Measurements from ENCODE around the gene DNAAF8. TPM values are rescaled to one million over a fixed set of nuclear protein-coding genes. Genes with fewer than 3 reads are reported as not detected.
A peak's percentile ranks its signal among the peaks of the same experiment; 100 is the strongest.

DNAAF8 gene
- total and polyA plus RNA-seq, 2 of the 4 experiments (the other 2 are of a cell fraction), result 0.54 to 1.7 TPM

DNA sequence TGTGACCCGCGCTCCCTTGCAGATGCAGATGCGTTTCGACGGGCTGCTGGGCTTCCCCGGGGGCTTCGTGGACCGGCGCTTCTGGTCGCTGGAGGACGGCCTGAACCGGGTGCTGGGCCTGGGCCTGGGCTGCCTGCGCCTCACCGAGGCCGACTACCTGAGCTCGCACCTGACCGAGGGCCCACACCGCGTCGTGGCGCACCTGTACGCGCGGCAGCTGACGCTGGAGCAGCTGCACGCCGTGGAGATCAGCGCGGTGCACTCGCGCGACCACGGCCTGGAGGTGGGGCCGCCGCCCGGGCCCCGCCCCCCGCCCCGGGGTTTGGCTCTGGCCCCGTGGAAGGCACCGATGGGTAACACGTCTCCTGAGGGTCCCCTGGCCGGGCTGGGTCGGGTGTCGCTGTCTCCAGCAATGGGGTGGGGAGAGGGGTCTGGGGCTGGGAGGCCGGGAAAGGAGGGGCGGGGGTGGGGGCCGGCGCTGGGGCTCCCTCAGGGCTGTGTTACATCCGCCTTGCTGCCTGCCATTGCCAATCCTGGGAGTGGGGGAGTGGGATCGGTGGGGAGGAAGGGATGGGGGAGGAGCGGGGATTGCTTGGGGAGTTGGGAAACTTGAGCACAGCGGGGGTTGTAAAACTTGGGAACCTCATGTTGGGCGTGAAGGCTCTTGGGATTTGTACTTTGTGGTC, 40.2 kb upstream of the DNAAF8 start:
- H2BK20ac ChIP-seq (ENCODE audit: low read depth, low read length), result no peak overlapping the region
- H3K27me3 ChIP-seq (ENCODE audit: control insufficient read depth, insufficient read depth, low read length), result no peaks in the 10 kb centered on the region
- peak overlapping the region; percentile 89 for H3K4me3 ChIP-seq (ENCODE audit: insufficient read depth, low read depth, low read length)
- H3K9me1 ChIP-seq (ENCODE audit: insufficient read depth, low read length), result peaks cover 5% of the 10 kb centered on the region; the same call in 1 of the 2 replicates
- H3K4ac ChIP-seq (ENCODE audit: low read depth, low read length), result peak overlapping the region; percentile 85
- in situ Hi-C loops (cut with MboI; ENCODE audit: low sequenced_read_pairs) (no loop called here), intact Hi-C loops (cut with micrococcal nuclease) (loop anchor here (2.0 kb wide), 1 partner anchor 263 kb away; no protein-coding TSS in a partner anchor), dilution Hi-C loops (cut with HindIII; ENCODE audit: low sequenced_read_pairs, unreplicated experiment) (no loop called here)
- H3K23ac ChIP-seq (ENCODE audit: low read depth, low read length), result no peak overlapping the region
- no peak for TF ChIP-seq FOS (IDR thresholded peaks at IDR 0.05; ENCODE audit: low read depth, low read length)
- peak; percentile 61; the same call in 1 of the 2 replicates for TF ChIP-seq MAZ (IDR thresholded peaks at IDR 0.05; ENCODE audit: borderline replicate concordance, low read depth, low read length)
- peak; percentile 42; the same call in 1 of the 2 replicates for TF ChIP-seq MXI1 (IDR thresholded peaks at IDR 0.05; ENCODE audit: borderline replicate concordance, low read depth, low read length)
- 0 out of 2 replicates have a peak, but pooled peaks have one; percentile 1 for TF ChIP-seq CEBPB (IDR thresholded peaks at IDR 0.05; ENCODE audit: low read depth, low read length)
- no peak for TF ChIP-seq BHLHE40 (IDR thresholded peaks at IDR 0.05; ENCODE audit: low read depth, low read length)
- peak overlapping the region; percentile 96 for H2AK5ac ChIP-seq (ENCODE audit: low read depth, low read length)
- H3K56ac ChIP-seq (ENCODE audit: extremely low read depth, insufficient read depth, low read length), result no peak overlapping the region
- no peak overlapping the region for H2BK120ac ChIP-seq (ENCODE audit: low read depth, low read length)
- peaks cover 44% of the 10 kb centered on the region for H3K36me3 ChIP-seq (ENCODE audit: control insufficient read depth, insufficient read depth, low read length)
- 0% methylated on average over 35 of the region's 54 CpGs; no CpG with 5 or more reads in 1 of the 2 experiments for WGBS, 2 experiments (ENCODE audit: extremely low coverage in 2 of 2, insufficient read length in 1 of 2)
- no peaks in the 10 kb centered on the region for H3K9me3 ChIP-seq (ENCODE audit: control insufficient read depth, insufficient read depth, low read length)
- H4K8ac ChIP-seq (ENCODE audit: low read depth in 2 of 2, low read length in 2 of 2), result peak overlapping the region; percentile 76 to 92; a peak in 2 of 4 replicates
- H3K9ac ChIP-seq (ENCODE audit: low read depth, low read length), result peak overlapping the region; percentile 84
- H3K18ac ChIP-seq (ENCODE audit: low read depth, low read length), result no peak overlapping the region
- ChIA-PET POLR2A (ENCODE audit: unreplicated experiment) (no interaction called here), CTCF (interaction anchor here (0.9 kb wide), 1 partner anchor 12 kb away, joined by 3 read pairs; no protein-coding TSS in a partner anchor)
- peak overlapping the region; percentile 84 for H3K27ac ChIP-seq (ENCODE audit: insufficient read depth, low read length)
- no peak overlapping the region for H2BK15ac ChIP-seq (ENCODE audit: low read depth, low read length)
- BruUV-seq (replicated peaks), result no TSS peak
- DNase-seq (peak; percentile 38), ATAC-seq (ENCODE audit: low read depth) (peak; percentile 55)
- H3K4me2 ChIP-seq (ENCODE audit: low read depth, low read length), result peak overlapping the region; percentile 86
- H4K91ac ChIP-seq (ENCODE audit: insufficient read depth, low read depth, low read length), result no peak overlapping the region
- peak overlapping the region; percentile 26 for H2BK5ac ChIP-seq (ENCODE audit: low read depth, low read length, poor library complexity, severe bottlenecking)
- peak overlapping the region; percentile 96 for H2AFZ ChIP-seq (replicated peaks; ENCODE audit: low read length, poor library complexity)
- H4K20me1 ChIP-seq (ENCODE audit: insufficient read depth, low read length), result peaks cover 19% of the 10 kb centered on the region
- H3K79me1 ChIP-seq (ENCODE audit: low read depth in 1 of 2, low read length in 2 of 2), result peaks cover 0 to 26% of the 10 kb centered on the region in 2 experiments; a peak in 3 of 4 replicates
- H3K14ac ChIP-seq (replicated peaks; ENCODE audit: low read depth, low read length), result peak overlapping the region; percentile 77; the same call in 1 of the 2 replicates
- H3K4me1 ChIP-seq (ENCODE audit: control insufficient read depth, insufficient read depth, low read length), result peaks cover 7% of the 10 kb centered on the region
- H2AK9ac ChIP-seq (replicated peaks; ENCODE audit: low read depth, low read length, poor library complexity), result peak overlapping the region; percentile 99
- H4K5ac ChIP-seq (ENCODE audit: low read depth, low read length), result no peak overlapping the region; the same call in 1 of the 2 replicates

Measured in IMR-90 (cell line).